ENCODE data around the gene THSD4.

The THSD4 gene

DNA sequence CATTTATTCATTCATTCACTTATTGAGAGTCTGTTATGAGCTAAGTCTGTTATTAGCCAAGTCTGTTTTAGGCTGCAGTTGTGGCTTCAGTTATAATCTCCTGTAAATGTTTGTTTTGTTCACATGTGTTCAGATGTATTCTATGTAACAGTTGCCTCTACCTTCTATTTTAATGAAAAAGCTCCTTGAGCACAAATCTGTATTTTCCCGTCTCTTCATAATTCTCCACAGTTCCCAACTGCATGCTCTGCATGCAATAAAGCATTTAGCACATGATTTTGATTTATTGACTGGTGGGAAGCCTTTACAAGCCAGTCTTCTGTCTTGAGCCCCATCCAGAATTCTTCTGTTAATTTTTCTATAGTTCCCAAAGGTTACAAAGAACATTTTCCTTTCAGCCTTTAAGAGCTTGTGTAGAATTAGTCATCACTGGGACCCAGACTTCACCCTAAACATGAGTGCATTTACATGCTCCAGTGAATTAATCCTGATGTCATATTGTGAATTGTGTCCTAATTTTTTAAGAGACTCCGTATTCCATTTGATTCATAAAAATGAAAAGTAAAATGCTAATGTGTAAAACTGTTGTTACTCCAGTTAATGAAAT lies 572.7 kb downstream of the THSD4 start:
- Histone ChIP-seq H3K79me2 (ENCODE audit: insufficient read depth, low read length) (no peaks in the 10 kb centered on the region), H3K4me1 (ENCODE audit: insufficient read depth, low read length, severe bottlenecking) (no peaks in the 10 kb centered on the region), H3F3A (ENCODE audit: insufficient read depth, low read length) (no peaks in the 10 kb centered on the region), H3K9ac (ENCODE audit: low read length) (no peak overlapping the region), H3K9me3 (ENCODE audit: low read length) (no peaks in the 10 kb centered on the region), H3K4me2 (ENCODE audit: low read length) (no peak overlapping the region), H3K27me3 (ENCODE audit: insufficient read depth, low read length) (no peaks in the 10 kb centered on the region), H3K36me3 (ENCODE audit: insufficient read depth, low read length) (no peaks in the 10 kb centered on the region), H3K4me3 (ENCODE audit: low read depth, low read length, poor library complexity, severe bottlenecking) (no peak overlapping the region), H4K20me1 (ENCODE audit: insufficient read depth, low read length) (no peaks in the 10 kb centered on the region), H3K9me2 (ENCODE audit: low read depth, low read length) (no peaks in the 10 kb centered on the region), H2AFZ (ENCODE audit: low read length) (no peak overlapping the region), H3K27ac (ENCODE audit: low read depth, low read length, poor library complexity, severe bottlenecking) (no peak overlapping the region)
- no peak for TF ChIP-seq EZH2 (IDR thresholded peaks at IDR 0.05; ENCODE audit: borderline replicate concordance, low read length)
- TF ChIP-seq, protein P1, sequence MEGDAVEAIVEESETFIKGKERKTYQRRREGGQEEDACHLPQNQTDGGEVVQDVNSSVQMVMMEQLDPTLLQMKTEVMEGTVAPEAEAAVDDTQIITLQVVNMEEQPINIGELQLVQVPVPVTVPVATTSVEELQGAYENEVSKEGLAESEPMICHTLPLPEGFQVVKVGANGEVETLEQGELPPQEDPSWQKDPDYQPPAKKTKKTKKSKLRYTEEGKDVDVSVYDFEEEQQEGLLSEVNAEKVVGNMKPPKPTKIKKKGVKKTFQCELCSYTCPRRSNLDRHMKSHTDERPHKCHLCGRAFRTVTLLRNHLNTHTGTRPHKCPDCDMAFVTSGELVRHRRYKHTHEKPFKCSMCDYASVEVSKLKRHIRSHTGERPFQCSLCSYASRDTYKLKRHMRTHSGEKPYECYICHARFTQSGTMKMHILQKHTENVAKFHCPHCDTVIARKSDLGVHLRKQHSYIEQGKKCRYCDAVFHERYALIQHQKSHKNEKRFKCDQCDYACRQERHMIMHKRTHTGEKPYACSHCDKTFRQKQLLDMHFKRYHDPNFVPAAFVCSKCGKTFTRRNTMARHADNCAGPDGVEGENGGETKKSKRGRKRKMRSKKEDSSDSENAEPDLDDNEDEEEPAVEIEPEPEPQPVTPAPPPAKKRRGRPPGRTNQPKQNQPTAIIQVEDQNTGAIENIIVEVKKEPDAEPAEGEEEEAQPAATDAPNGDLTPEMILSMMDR (IDR thresholded peaks at IDR 0.05; ENCODE audit: low read length) = no peak

DNA sequence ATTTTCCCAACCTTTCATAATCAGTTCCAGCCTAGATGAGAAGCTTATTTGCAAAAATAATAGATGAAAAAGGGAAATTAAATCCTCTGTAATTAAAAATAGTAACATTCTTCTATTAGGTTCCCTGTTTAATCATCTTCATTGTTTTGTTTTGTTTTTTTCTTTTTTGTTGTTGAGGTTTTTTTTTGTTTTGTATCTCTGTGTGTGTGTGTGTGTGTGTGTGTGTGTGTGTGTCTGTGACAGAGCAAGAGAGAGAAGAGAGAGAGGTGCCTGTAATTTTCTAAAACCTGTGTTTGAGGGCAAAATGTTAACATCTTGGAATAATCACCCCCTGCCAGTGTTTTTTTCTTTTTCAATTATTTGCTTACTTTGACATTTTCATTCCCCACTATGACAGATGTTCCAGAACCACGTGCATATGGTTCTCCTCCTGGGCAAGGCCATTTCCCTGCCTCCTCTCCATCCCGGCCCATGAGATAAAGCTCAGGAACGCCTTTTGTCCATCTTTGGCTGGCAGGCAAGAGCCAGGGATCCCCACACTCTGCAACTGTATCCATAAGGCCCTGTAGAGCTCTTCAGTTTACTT lies 573.3 kb downstream of the THSD4 start:
- H3F3A ChIP-seq (ENCODE audit: insufficient read depth, low read length) = no peaks in the 10 kb centered on the region
- no peaks in the 10 kb centered on the region for H3K36me3 ChIP-seq (ENCODE audit: insufficient read depth, low read length)
- no peaks in the 10 kb centered on the region for H3K27me3 ChIP-seq (ENCODE audit: insufficient read depth, low read length)
- H2AFZ ChIP-seq (ENCODE audit: low read length) = no peak overlapping the region
- no peaks in the 10 kb centered on the region for H4K20me1 ChIP-seq (ENCODE audit: insufficient read depth, low read length)
- TF ChIP-seq, protein P1 (IDR thresholded peaks at IDR 0.05; ENCODE audit: low read length) = no peak
- TF ChIP-seq EZH2 (IDR thresholded peaks at IDR 0.05; ENCODE audit: borderline replicate concordance, low read length) = no peak
- H3K4me2 ChIP-seq (ENCODE audit: low read length) = no peak overlapping the region
- H3K9me2 ChIP-seq (ENCODE audit: low read depth, low read length) = no peaks in the 10 kb centered on the region
- no peak overlapping the region for H3K9ac ChIP-seq (ENCODE audit: low read length)
- H3K4me1 ChIP-seq (ENCODE audit: insufficient read depth, low read length, severe bottlenecking) = no peaks in the 10 kb centered on the region
- no peaks in the 10 kb centered on the region for H3K9me3 ChIP-seq (ENCODE audit: low read length)
- no peak overlapping the region for H3K27ac ChIP-seq (ENCODE audit: low read depth, low read length, poor library complexity, severe bottlenecking)
- H3K4me3 ChIP-seq (ENCODE audit: low read depth, low read length, poor library complexity, severe bottlenecking) = no peak overlapping the region
- H3K79me2 ChIP-seq (ENCODE audit: insufficient read depth, low read length) = no peaks in the 10 kb centered on the region

DNA sequence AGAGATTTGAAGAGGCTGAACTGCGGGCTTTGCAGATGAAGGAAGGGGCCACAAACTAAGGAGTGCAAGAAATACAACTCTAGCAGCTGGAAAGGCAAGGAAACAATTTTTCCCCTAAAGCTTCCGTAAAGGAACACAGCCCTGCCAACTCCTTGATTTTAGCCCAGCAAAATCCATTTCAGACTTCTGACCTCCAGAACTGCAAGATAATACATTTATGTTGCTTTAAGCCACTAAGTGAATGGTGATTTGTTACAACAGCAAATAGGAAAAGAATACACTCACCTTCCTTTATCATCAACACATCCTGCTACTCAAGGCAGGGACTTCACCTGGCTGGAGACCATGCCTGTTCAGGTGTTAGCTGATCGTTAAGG lies 575.8 kb downstream of the THSD4 start:
- Histone ChIP-seq H3K4me1 (ENCODE audit: insufficient read depth, low read length, severe bottlenecking) (no peaks in the 10 kb centered on the region), H3K27ac (ENCODE audit: low read depth, low read length, poor library complexity, severe bottlenecking) (no peak overlapping the region), H2AFZ (ENCODE audit: low read length) (no peak overlapping the region), H3K36me3 (ENCODE audit: insufficient read depth, low read length) (no peaks in the 10 kb centered on the region), H3K9ac (ENCODE audit: low read length) (no peak overlapping the region), H3K4me2 (ENCODE audit: low read length) (no peak overlapping the region), H3K4me3 (ENCODE audit: low read depth, low read length, poor library complexity, severe bottlenecking) (no peak overlapping the region), H4K20me1 (ENCODE audit: insufficient read depth, low read length) (no peaks in the 10 kb centered on the region), H3K9me2 (ENCODE audit: low read depth, low read length) (no peaks in the 10 kb centered on the region), H3K79me2 (ENCODE audit: insufficient read depth, low read length) (no peaks in the 10 kb centered on the region), H3K27me3 (ENCODE audit: insufficient read depth, low read length) (no peaks in the 10 kb centered on the region), H3F3A (ENCODE audit: insufficient read depth, low read length) (no peaks in the 10 kb centered on the region), H3K9me3 (ENCODE audit: low read length) (no peaks in the 10 kb centered on the region)
- TF ChIP-seq EZH2 (IDR thresholded peaks at IDR 0.05; ENCODE audit: borderline replicate concordance, low read length) = no peak
- TF ChIP-seq, protein P1 (IDR thresholded peaks at IDR 0.05; ENCODE audit: low read length) = no peak
